Chondrocyte (in vitro differentiated cells): Measurements from ENCODE around the gene IQGAP2. TPM values are rescaled to one million over a fixed set of nuclear protein-coding genes. Genes with fewer than 3 reads are reported as not detected.
"Not testable (repeated sequence)": the region's sequence is repeated elsewhere in the genome, so short reads cannot be mapped to it uniquely, and the experiment has no call there.

Experiments
- DNase-seq: peaks from one replicate; pipeline ENCODE4 v3.0.0; 2021; ENCODE audit warnings: mixed read lengths, low spot score
- H3K27ac Mint-ChIP-seq: one replicate; pipeline ENCODE4 v1.8.0; 2021; ENCODE audit warnings: mild to moderate bottlenecking, moderate library complexity, mixed read lengths; ENCODE audit not compliant: unreplicated experiment
- H3K27me3 Mint-ChIP-seq: 2 replicates; pipeline ENCODE4 v1.8.0; 2021; ENCODE audit warnings: low read depth, mixed read lengths
- H3K36me3 Mint-ChIP-seq: 2 replicates; pipeline ENCODE4 v1.8.0; 2021; ENCODE audit warnings: low read depth, mixed read lengths
- H3K4me1 Mint-ChIP-seq: 2 replicates; pipeline ENCODE4 v1.8.0; 2021; ENCODE audit warnings: low read depth, mild to moderate bottlenecking, mixed read lengths
- H3K4me3 Mint-ChIP-seq: one replicate; pipeline ENCODE4 v1.8.0; 2021; ENCODE audit warnings: mild to moderate bottlenecking, moderate library complexity, mixed read lengths; ENCODE audit not compliant: unreplicated experiment
- H3K9me3 Mint-ChIP-seq: 2 replicates; pipeline ENCODE4 v1.8.0; 2021; ENCODE audit warnings: low read depth, mixed read lengths
- CTCF ChIP-seq: fragments of 200-600 bp; sonication (generic); IDR thresholded peaks from 2 replicates; pipeline ENCODE4 v1.5.0; 2021; ENCODE audit warnings: antibody characterized with exemption, mild to moderate bottlenecking, moderate library complexity
- total RNA-seq: library from RNA; stranded (reverse); gene quantifications from 3 replicates; pipeline ENCODE4 v1.2.1, GENCODE V29; 2021

The IQGAP2 gene
- total RNA-seq, 1 donor from 2014 or later = 3.0 TPM

GRCh38 chr5:76601470-76601869, 198.4 kb downstream of the IQGAP2 start:
- no peaks in the 10 kb centered on the region for H3K9me3 Mint-ChIP-seq
- no peak overlapping the region for H3K4me3 Mint-ChIP-seq
- DNase-seq = no peak

GRCh38 chr5:76602094-76602726, 199.1 kb downstream of the IQGAP2 start:
- Mint-ChIP-seq H3K9me3 (no peaks in the 10 kb centered on the region), H3K27me3 (no peaks in the 10 kb centered on the region), H3K27ac (no peak overlapping the region), H3K4me3 (no peak overlapping the region), H3K36me3 (no peaks in the 10 kb centered on the region), H3K4me1 (peaks cover 40% of the 10 kb centered on the region)
- TF ChIP-seq CTCF = peak; percentile 78
- no peak for DNase-seq

More at GRCh38 chr5:76601470-76601869, 198.4 kb downstream of the IQGAP2 start:
- Mint-ChIP-seq H3K4me1 (peaks cover 33% of the 10 kb centered on the region), H3K27me3 (no peaks in the 10 kb centered on the region), H3K36me3 (no peaks in the 10 kb centered on the region), H3K27ac (no peak overlapping the region)
- TF ChIP-seq CTCF = peak; percentile 89

GRCh38 chr5:76603991-76604390, 200.9 kb downstream of the IQGAP2 start:
- H3K27ac Mint-ChIP-seq, H3K9me3 Mint-ChIP-seq: not testable (repeated sequence)
- peaks cover 40% of the 10 kb centered on the region for H3K4me1 Mint-ChIP-seq

GRCh38 chr5:76604838-76605237, 201.8 kb downstream of the IQGAP2 start:
- Mint-ChIP-seq H3K36me3 (no peaks in the 10 kb centered on the region), H3K27me3 (no peaks in the 10 kb centered on the region), H3K4me1 (peaks cover 40% of the 10 kb centered on the region), H3K27ac (peak overlapping the region; percentile 46), H3K4me3 (no peak overlapping the region), H3K9me3 (no peaks in the 10 kb centered on the region)
- DNase-seq = no peak
- no peak for TF ChIP-seq CTCF

More at GRCh38 chr5:76603991-76604390, 200.9 kb downstream of the IQGAP2 start:
- not testable (repeated sequence) for H3K36me3 Mint-ChIP-seq, H3K4me3 Mint-ChIP-seq, H3K27me3 Mint-ChIP-seq, DNase-seq

GRCh38 chr5:76606701-76607100, 203.6 kb downstream of the IQGAP2 start:
- DNase-seq = no peak
- no peak overlapping the region for H3K27ac Mint-ChIP-seq

More at GRCh38 chr5:76606701-76607100, 203.6 kb downstream of the IQGAP2 start:
- no peak for TF ChIP-seq CTCF
- H3K4me1 Mint-ChIP-seq = peaks cover 39% of the 10 kb centered on the region
- no peak overlapping the region for H3K4me3 Mint-ChIP-seq
- no peaks in the 10 kb centered on the region for H3K36me3 Mint-ChIP-seq
- no peaks in the 10 kb centered on the region for H3K27me3 Mint-ChIP-seq
- no peaks in the 10 kb centered on the region for H3K9me3 Mint-ChIP-seq
